T-helper 17 cell (primary cell): ENCODE data around the gene SH3BP5. TPM values are rescaled to one million over a fixed set of nuclear protein-coding genes. Genes with fewer than 3 reads are reported as not detected.

Experiments
- ATAC-seq: fragments of 150-1000 bp; cut with Tn5 transposase; 2 replicates; pipeline ENCODE4 v1.10.0; 2021; ENCODE audit warnings: mild to moderate bottlenecking, moderate library complexity
- DNase-seq, 3 donors: peaks; one replicate each; pipeline versions ENCODE4 v3.0.0 to v3.0.0-alpha.2; 2020 to 2021
- H3K9me3 ChIP-seq: one replicate; pipeline ENCODE4 v1.7.0; 2013; ENCODE audit warnings: low read length, mild to moderate bottlenecking; ENCODE audit not compliant: control insufficient read depth, poor library complexity, severe bottlenecking
- H3K27ac Mint-ChIP-seq: one replicate; pipeline ENCODE4 v1.8.0; 2022; ENCODE audit warnings: mild to moderate bottlenecking, moderate library complexity, mixed read lengths
- H3K27me3 Mint-ChIP-seq: one replicate; pipeline ENCODE4 v1.8.0; 2022; ENCODE audit warnings: mixed read lengths
- H3K36me3 Mint-ChIP-seq: one replicate; pipeline ENCODE4 v1.8.0; 2022; ENCODE audit warnings: low read depth, mixed read lengths
- H3K4me1 Mint-ChIP-seq: one replicate; pipeline ENCODE4 v1.8.0; 2022; ENCODE audit warnings: mild to moderate bottlenecking, mixed read lengths
- H3K4me3 Mint-ChIP-seq: one replicate; pipeline ENCODE4 v1.8.0; 2022; ENCODE audit warnings: mild to moderate bottlenecking, moderate library complexity, mixed read lengths
- total RNA-seq, 4 donors: library from RNA in 2 of 4; stranded (reverse) in 2 of 4; gene quantifications; one replicate each; pipeline ENCODE4 v1.2.3 and lab custom pipeline; 2022 to 2026

The SH3BP5 gene
- total RNA-seq, 2 donors from 2014 or later: 50.7 to 78.4 TPM

DNA sequence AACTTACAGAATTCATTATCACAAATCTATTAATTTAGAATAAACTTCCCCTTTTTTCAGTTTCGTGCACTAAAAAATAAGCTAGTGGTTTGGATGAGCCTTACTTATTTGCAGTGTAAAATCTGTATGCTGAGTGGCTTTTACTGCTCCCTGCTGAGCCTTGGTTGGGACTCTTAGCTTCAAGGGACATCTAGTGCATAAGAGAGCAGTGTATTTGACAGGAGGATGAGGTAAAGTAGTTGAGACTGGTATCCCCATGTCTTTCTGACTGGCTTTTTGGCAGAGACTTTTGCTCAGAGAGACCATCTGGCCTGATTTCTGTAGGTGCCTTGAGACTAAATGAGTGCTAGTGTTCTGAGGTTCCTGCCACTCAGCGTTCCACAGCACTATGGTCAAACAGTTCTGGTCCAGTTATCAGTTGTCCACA, 114.5 kb downstream of the SH3BP5 start:
- Mint-ChIP-seq H3K36me3 (peaks cover 6% of the 10 kb centered on the region), H3K4me3 (no peak overlapping the region), H3K27me3 (no peaks in the 10 kb centered on the region), H3K27ac (no peak overlapping the region), H3K4me1 (peaks cover 9% of the 10 kb centered on the region)
- ATAC-seq: no peak
- DNase-seq: no peak
- no peaks in the 10 kb centered on the region for H3K9me3 ChIP-seq

DNA sequence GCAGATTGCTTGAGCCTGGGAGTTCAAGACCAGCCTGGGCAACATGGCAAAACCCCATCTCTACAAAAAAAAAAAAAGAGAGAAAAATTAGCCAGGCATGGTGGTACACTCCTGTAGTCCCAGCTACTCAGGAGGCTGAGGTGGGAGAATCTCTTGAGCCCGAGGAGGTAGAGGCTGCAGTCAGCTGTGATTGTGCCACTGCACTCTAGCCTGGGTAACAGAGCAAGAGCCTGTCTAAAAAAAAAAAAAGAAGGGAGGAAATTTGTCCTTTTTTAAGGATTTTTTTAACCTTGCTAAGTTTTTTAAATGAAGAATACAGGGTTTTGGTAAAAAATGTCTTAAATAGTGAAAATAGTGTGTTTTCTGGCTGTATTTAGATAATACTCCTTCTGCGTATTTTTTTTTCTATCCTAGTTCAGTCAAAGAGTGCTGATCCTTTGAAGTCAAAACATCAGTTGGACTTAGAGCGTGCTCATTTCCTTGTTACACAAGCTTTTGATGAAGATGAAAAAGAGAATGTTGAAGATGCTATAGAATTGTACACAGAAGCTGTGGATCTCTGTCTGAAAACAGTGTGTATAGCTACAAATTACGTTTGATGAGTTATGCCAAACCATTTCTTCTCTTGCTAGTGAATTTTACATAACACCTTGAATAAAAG, 115.2 kb downstream of the SH3BP5 start:
- H3K4me3 Mint-ChIP-seq: no peak overlapping the region

DNA sequence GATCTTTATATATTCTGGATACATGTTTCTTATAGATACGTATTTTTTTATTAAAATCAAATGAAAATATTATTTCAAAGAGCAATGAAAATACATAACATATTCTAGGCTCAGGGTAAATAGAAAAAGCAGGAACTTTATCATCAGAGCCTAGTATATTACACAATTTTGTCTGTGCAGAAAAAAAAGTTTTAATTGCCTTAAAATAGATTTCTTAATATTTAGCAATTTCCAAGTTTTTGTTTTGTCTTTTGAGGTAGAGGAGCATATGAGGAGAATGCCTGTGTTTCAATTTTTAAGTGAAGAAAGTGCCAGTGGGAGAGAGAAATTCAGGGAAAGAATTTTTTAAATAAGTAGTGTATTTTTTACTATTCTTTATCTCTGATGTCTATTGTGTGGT, 115.9 kb downstream of the SH3BP5 start:
- Mint-ChIP-seq H3K27ac (no peak overlapping the region), H3K36me3 (peaks cover 6% of the 10 kb centered on the region), H3K4me1 (peaks cover 14% of the 10 kb centered on the region), H3K4me3 (no peak overlapping the region), H3K27me3 (no peaks in the 10 kb centered on the region)
- ATAC-seq (no peak), DNase-seq (no peak)
- H3K9me3 ChIP-seq: no peaks in the 10 kb centered on the region

More for the DNA sequence above, 115.2 kb downstream of the SH3BP5 start:
- no peak for DNase-seq
- H3K4me1 Mint-ChIP-seq: peaks cover 10% of the 10 kb centered on the region
- H3K36me3 Mint-ChIP-seq: peaks cover 6% of the 10 kb centered on the region
- no peak for ATAC-seq
- H3K9me3 ChIP-seq: no peaks in the 10 kb centered on the region
- H3K27me3 Mint-ChIP-seq: no peaks in the 10 kb centered on the region
- H3K27ac Mint-ChIP-seq: no peak overlapping the region

DNA sequence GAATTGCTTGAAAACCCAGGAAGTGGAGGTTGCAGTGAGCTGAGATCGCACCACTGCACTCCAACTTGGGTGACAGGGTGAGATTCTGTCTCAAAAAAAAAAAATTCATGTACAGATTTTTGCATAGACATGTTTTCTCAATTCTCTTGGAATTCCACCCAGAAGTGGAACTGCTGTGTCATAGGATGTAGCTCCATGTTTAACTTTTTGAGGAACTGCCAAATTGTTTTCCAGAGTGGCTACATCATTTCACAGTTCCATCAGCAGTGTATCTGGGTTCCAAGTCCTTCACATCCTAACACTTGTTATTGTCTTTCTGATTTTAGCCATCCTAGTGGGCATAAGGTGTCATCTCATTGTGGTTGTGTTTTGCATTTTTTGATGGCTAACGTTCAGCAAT, 116.4 kb downstream of the SH3BP5 start:
- H3K27me3 Mint-ChIP-seq: no peaks in the 10 kb centered on the region
- H3K27ac Mint-ChIP-seq: no peak overlapping the region
- peaks cover 6% of the 10 kb centered on the region for H3K36me3 Mint-ChIP-seq
- peaks cover 14% of the 10 kb centered on the region for H3K4me1 Mint-ChIP-seq
- H3K4me3 Mint-ChIP-seq: no peak overlapping the region
- DNase-seq (no peak), ATAC-seq (no peak)
- no peaks in the 10 kb centered on the region for H3K9me3 ChIP-seq

DNA sequence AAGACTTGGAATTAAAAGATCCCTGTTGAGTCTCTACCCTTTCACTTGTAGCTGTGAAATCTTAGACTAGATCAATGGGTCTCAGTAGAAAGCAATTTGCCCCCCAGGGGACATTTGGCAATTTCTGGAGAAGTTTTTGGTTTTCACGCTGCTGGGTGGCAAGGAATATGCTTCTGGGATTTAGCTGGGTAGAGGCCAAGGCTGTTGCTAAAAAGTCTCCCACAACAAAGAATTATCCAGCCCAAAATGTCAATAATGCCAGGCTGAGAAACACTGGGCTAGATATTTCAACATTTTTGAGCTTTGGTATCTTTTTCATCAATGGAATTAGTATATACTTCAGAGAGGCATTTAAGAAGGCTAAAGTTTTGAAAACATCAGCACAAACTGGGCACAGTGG, 117.6 kb downstream of the SH3BP5 start:
- ATAC-seq: no peak
- no peak for DNase-seq
- Mint-ChIP-seq H3K4me3 (no peak overlapping the region), H3K4me1 (peaks cover 13% of the 10 kb centered on the region), H3K36me3 (peaks cover 4% of the 10 kb centered on the region), H3K27me3 (no peaks in the 10 kb centered on the region), H3K27ac (peak overlapping the region; percentile 6)
- no peaks in the 10 kb centered on the region for H3K9me3 ChIP-seq

DNA sequence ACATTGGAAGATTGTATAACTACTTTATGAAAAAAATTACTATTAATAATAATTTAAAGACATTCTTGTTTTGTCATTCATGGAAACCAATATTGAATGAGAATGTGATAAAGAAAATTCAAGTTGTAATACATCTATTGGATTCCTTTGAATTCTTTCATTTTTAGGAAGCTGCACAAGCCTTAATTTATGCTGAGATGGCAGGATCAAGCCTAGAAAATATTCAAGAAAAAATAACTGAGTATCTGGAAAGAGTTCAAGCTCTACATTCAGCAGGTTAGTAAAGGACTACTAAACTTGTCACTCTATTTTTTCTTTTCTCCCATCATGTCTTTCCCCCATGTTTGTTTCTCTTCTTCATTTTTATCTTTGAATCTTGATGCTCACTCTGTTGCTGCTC, 120.4 kb downstream of the SH3BP5 start:
- Mint-ChIP-seq H3K4me1 (peaks cover 17% of the 10 kb centered on the region), H3K27me3 (no peaks in the 10 kb centered on the region), H3K4me3 (no peak overlapping the region), H3K27ac (peak overlapping the region; percentile 57), H3K36me3 (no peaks in the 10 kb centered on the region)
- no peak for DNase-seq
- H3K9me3 ChIP-seq: no peaks in the 10 kb centered on the region
- no peak for ATAC-seq

DNA sequence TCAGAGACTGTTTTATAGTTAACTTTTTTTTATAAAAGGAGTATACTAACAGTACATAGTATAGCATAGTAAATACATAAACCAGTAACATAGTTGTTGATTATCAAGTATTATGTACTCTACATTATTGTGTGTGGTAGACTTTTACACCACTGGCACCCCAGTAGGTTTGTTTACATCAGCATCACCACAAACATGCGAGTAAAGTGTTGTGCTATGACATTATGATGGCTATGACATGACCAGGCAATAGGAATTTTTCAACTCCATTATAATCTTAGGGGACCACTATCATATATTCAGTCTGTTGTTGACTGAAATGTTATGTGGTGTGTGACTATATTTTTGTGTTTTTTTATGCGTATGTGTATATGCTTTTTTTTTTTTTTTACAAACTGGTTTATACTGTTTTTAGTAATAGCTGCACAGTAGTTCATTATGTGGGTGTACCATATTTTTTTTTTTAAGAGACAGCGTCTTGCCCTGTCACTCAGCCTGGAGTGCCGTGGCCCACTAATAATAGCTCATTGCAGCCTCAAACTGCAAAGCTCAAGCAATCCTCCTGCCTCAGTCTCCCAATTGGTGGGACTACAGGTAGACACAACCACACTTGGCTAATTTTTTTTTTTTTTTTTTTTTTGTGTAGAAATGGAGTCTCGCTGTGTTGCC, 124.4 kb downstream of the SH3BP5 start:
- H3K4me1 Mint-ChIP-seq: peaks cover 23% of the 10 kb centered on the region
- H3K4me3 Mint-ChIP-seq: peak overlapping the region; percentile 61
- ATAC-seq (no peak), DNase-seq (no peak)
- no peaks in the 10 kb centered on the region for H3K27me3 Mint-ChIP-seq
- no peaks in the 10 kb centered on the region for H3K36me3 Mint-ChIP-seq
- H3K9me3 ChIP-seq: no peaks in the 10 kb centered on the region
- H3K27ac Mint-ChIP-seq: peak overlapping the region; percentile 86

DNA sequence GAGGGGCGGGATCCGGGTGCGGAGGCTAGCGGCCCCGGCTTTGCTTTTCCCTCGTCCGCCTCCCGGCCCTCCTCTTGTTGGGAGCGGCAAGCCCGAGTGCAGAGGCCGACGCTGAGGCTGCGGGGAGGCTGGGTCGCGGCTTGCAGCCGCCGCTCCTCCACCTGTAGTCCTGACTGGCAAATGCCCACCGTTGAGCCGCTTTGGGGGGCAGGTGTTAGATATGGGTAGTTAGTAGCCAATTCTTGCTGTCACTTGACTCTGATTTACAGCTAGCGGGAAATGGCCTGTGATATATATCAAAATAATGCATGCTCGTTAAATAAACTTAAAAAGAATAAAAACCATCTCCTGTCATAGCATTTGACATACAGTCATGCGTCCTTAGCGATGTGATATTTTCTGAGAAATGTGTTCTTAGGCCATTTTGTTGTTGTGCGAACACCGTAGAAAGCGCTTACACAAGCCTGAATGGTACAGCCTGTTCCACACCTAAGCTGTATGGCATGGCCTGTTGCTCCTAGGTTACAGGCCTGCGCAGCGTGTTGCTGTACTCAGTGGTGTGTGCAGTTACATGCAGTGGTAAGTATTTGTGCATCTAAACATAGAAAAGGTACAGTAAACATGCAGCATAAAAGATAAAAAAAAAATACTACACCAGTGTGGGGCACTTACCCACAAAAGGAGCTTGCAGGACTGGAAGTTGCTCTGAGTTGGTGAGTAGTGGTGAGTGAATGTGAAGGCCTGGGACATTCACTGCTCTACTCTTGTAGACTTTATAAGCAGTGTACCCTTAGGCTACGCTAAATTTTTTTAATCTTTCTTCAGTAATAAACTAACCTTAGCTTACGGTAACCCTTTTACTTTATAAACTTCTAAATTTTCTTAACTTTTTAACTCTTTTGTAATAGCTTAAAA, 125.5 kb downstream of the SH3BP5 start:
- peak overlapping the region; percentile 86 for H3K27ac Mint-ChIP-seq
- ATAC-seq (peak; percentile 18), DNase-seq (no peak)
- no peaks in the 10 kb centered on the region for H3K36me3 Mint-ChIP-seq
- H3K27me3 Mint-ChIP-seq: no peaks in the 10 kb centered on the region
- peaks cover 23% of the 10 kb centered on the region for H3K4me1 Mint-ChIP-seq
- H3K9me3 ChIP-seq: no peaks in the 10 kb centered on the region
- H3K4me3 Mint-ChIP-seq: peak overlapping the region; percentile 92

DNA sequence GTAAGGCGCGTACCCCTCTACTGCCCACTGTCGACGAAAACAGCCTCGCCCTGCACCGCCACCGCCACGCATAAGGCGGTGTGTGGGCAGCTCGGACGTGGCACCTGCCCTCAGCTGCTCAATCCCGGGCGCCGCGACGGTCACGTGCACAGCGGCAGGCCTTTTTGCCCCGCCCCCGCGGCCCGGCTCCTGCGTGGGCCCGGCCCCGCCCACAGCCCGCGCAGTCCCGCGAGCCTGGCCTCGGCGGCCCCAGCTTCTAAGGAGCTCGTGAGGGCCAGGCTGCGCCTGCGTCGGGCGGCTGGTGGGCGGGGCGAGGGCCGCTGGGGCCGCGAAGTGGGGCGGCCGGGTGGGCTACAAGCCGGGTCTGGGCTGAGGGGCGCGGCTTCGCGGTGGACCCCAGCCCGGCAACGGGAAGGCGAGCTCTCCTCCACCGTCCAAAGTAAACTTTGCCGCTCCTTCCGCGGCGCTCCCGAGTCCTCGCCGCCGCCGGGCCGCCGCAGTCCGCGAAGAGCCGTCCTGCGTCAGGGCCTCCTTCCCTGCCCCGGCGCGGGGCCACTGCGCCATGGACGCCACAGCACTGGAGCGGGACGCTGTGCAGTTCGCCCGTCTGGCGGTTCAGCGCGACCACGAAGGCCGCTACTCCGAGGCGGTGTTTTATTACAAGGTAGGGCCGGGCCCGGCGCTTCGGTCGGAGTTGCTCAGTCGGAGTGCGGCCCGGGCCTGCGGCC, 126.3 kb downstream of the SH3BP5 start, which contains the start of gene CAPN7:
Gene CAPN7, plus strand, starts transcription at position 313 of the 728 bp plus-strand sequence. Its CDS starts 250 bp downstream, at position 563.
- peak within 1 kb of the TSS; percentile 86 for H3K27ac Mint-ChIP-seq
- H3K27me3 Mint-ChIP-seq: no peaks in the 10 kb centered on the region
- peak within 1 kb of the TSS; percentile 92 for H3K4me3 Mint-ChIP-seq
- DNase-seq (peak; percentile 94 to 98 (median 95)), ATAC-seq (peak; percentile 91)
- H3K36me3 Mint-ChIP-seq: no peaks in the 10 kb centered on the region
- no peaks in the 10 kb centered on the region for H3K9me3 ChIP-seq
- H3K4me1 Mint-ChIP-seq: peaks cover 21% of the 10 kb centered on the region

DNA sequence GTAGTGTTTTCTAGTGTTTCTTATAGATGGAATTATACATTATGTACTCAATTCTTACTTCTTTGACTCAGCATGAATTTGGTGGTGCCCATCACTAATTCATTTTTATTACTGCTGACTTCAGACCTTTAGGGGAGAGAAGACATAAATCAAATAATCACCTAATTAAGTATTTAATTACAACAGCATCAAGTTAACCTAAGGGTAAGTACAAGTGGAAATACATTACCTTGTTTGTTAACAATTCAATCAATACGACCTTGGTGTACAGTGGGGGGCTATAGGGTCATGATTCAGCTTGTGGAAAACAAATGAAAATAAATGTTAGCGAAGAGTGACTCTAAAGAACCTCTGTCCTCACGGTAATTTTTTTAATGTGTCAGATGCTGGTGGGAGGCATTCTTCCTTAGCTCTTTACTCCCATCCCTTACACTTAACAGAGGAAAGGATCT, 126.9 kb downstream of the SH3BP5 start:
- Mint-ChIP-seq H3K27ac (peak overlapping the region; percentile 81), H3K27me3 (no peaks in the 10 kb centered on the region), H3K4me1 (peaks cover 19% of the 10 kb centered on the region), H3K36me3 (no peaks in the 10 kb centered on the region), H3K4me3 (peak overlapping the region; percentile 89)
- ATAC-seq: no peak
- DNase-seq: no peak
- H3K9me3 ChIP-seq: no peaks in the 10 kb centered on the region
